ENCODE data around the gene IRAK4.

- TF ChIP-seq CTCF (IDR thresholded peaks at IDR 0.05 in 4 of 5, conservative IDR thresholded peaks at IDR 0.05 in 1 of 5) (no peak), POLR2A (IDR thresholded peaks at IDR 0.05) (no peak)
Observed at GRCh38 chr12:43812057-43812456, 53.3 kb downstream of the IRAK4 start.
